ENCODE measurements around the gene LAG3.

Gene LAG3

DNA sequence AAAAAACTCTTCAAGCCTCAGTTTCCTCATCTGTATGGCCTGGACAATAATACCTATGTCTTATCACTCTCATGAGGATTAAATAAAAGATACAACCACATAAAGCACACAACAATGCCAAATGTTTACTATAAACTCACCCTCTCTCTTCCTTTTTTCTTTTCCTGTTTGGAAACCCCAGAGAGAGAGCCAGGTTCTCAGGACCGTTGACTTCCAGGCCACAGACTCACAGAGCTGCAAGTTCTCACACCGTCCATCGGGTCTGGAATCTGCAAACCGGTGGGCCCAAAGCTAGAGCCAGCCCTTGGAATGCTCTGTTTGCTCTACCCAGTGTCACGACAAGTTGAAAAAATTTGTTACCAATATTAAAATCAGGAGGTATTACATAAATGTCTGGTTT lies 12.4 kb downstream of the LAG3 start:
- H3K4me1 ChIP-seq (ENCODE audit: control insufficient read depth, insufficient read depth, low read length) = no peaks in the 10 kb centered on the region
- H3K4me2 ChIP-seq (ENCODE audit: low read length) = no peak overlapping the region
- no peak overlapping the region for H3K9ac ChIP-seq (ENCODE audit: low read depth, low read length)
- no peaks in the 10 kb centered on the region for H3K9me3 ChIP-seq (replicated peaks; ENCODE audit: low read length)
- no peaks in the 10 kb centered on the region for H3K27me3 ChIP-seq (ENCODE audit: control insufficient read depth, insufficient read depth, low read length)
- H3K36me3 ChIP-seq (ENCODE audit: insufficient read depth, low read length) = no peaks in the 10 kb centered on the region
- H3K4me3 ChIP-seq (ENCODE audit: low read length) = no peak overlapping the region

DNA sequence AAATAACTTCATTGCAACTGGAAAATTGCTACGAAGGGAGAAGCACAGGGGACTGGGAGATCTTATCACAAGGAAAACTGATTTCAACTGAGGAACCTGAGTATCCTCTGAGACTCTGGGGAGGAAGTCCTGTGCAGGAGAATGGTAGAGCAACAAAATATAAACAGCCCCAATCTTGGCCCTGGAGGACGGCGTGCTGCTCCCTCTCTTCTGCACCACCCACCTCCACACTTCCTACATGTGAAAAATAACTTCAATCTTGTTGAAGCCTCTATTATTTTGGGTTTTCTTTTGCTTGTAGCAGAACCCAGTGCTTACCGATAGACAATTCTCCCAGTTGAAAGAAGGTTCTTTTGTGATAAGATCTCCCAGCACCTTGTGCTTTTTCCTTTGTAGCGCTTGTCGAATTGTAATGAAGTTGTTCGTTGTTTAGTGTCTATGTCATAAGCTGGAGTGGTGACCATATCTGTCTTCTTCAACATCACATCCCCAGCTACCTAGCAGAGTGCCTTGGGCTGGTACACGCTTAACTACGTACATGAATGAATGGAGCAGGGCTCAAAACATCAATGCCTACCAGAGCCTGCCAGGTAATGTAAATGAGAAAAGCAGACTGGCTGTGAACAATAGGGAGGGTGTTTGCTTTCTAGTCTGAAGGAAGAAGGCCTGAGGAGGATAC lies 14.2 kb downstream of the LAG3 start:
- Histone ChIP-seq H3K4me1 (ENCODE audit: control insufficient read depth, insufficient read depth, low read length) (no peaks in the 10 kb centered on the region), H3K27me3 (ENCODE audit: control insufficient read depth, insufficient read depth, low read length) (no peaks in the 10 kb centered on the region), H3K9ac (ENCODE audit: low read depth, low read length) (no peak overlapping the region), H3K4me3 (ENCODE audit: low read length) (no peak overlapping the region), H3K4me2 (ENCODE audit: low read length) (no peak overlapping the region), H3K36me3 (ENCODE audit: insufficient read depth, low read length) (no peaks in the 10 kb centered on the region), H3K9me3 (replicated peaks; ENCODE audit: low read length) (no peaks in the 10 kb centered on the region)

DNA sequence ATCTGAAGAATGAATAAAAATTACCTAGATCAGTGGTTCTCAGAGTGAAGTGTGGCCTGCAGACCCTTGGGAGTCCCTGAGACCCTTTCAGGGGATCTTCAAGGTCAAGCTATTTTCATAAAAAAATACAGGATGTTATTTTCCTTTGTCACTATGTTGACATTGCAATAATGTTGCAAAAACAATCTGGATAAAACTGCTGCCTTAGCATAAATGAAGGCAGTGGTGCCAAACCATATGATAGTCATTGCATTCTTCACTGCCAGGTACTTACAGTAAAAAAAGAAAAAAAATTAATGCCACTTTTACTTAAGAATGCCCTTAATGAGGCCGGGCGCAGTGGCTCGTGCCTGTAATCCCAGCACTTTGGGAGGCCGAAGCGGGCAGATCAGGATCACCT lies 15.0 kb downstream of the LAG3 start:
- Histone ChIP-seq H3K4me1 (ENCODE audit: control insufficient read depth, insufficient read depth, low read length) (no peaks in the 10 kb centered on the region), H3K9ac (ENCODE audit: low read depth, low read length) (no peak overlapping the region), H3K27me3 (ENCODE audit: control insufficient read depth, insufficient read depth, low read length) (no peaks in the 10 kb centered on the region), H3K4me3 (ENCODE audit: low read length) (no peak overlapping the region), H3K4me2 (ENCODE audit: low read length) (no peak overlapping the region), H3K36me3 (ENCODE audit: insufficient read depth, low read length) (no peaks in the 10 kb centered on the region), H3K9me3 (replicated peaks; ENCODE audit: low read length) (no peaks in the 10 kb centered on the region)

DNA sequence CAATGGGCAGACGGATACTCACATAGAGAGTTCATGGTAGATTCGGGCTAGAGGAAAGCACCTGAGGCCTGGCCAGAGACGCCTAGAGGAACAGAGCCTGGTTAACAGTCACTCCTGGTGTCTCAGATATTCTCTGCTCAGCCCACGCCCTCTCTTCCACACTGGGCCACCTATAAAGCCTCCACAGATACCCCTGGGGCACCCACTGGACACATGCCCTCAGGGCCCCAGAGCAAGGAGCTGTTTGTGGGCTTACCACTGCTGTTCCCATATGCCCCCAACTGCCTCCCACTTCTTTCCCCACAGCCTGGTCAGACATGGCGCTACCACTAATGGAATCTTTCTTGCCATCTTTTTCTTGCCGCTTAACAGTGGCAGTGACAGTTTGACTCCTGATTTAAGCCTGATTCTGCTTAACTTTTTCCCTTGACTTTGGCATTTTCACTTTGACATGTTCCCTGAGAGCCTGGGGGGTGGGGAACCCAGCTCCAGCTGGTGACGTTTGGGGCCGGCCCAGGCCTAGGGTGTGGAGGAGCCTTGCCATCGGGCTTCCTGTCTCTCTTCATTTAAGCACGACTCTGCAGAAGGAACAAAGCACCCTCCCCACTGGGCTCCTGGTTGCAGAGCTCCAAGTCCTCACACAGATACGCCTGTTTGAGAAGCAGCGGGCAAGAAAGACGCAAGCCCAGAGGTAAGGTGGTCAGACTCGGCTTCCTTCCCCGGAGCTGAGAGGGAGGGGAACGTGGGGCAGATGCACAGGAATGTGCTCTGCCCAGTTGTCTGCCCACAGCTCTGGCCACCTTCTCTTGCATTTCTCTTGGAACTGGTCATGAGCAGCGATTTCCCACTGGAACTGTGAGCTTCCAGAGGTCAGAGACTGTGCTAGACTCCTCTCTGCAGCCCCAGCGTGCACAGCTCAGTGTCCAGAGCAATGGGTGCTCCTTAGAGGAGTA lies 16.9 kb downstream of the LAG3 start, which contains the start of gene CD4:
Gene CD4 (plus strand): TSS at position 557 of the 953 bp plus-strand sequence. CDS start 10,611 bp downstream, outside the sequence.
- H3K27me3 ChIP-seq (ENCODE audit: control insufficient read depth, insufficient read depth, low read length) = peaks cover 9% of the 10 kb centered on the region
- no peaks in the 10 kb centered on the region for H3K9me3 ChIP-seq (replicated peaks; ENCODE audit: low read length)
- no peak within 1 kb of the TSS for H3K4me2 ChIP-seq (ENCODE audit: low read length)
- H3K36me3 ChIP-seq (ENCODE audit: insufficient read depth, low read length) = no peaks in the 10 kb centered on the region
- no peaks in the 10 kb centered on the region for H3K4me1 ChIP-seq (ENCODE audit: control insufficient read depth, insufficient read depth, low read length)
- H3K9ac ChIP-seq (ENCODE audit: low read depth, low read length) = no peak within 1 kb of the TSS
- H3K4me3 ChIP-seq (ENCODE audit: low read length) = no peak within 1 kb of the TSS

DNA sequence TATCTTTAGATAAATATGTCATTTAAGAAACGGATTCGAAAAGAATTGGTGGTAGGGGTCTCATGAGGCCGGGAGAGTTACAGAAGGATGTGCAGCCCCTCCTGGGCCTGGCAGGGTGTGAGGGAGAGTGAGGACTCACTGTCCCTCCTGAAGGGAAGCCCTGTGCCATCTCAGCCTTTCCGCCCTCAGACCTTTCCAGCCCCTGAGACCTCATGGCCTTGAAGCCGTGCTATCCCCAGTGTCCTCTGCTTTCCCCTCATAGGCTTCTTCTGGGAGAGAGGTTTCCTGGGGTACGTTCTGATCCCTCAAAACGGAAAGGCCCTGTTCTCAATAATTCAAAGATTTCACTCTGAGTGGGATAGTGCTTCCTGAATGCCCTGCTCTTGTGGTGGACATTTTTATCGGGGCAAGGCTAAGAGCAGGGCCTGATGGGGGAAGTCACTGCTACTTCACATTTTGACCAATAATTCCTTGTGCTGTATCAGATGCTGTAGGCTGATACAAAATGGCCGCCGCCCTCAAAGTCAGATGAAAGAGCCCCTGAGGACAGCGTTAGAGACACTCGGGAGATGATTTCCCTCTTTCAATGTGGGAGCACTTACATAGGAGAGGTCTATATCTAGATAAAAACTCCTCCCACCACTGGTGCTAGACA lies 18.3 kb downstream of the LAG3 start:
- Histone ChIP-seq H3K36me3 (ENCODE audit: insufficient read depth, low read length) (no peaks in the 10 kb centered on the region), H3K27me3 (ENCODE audit: control insufficient read depth, insufficient read depth, low read length) (peaks cover 15% of the 10 kb centered on the region), H3K4me3 (ENCODE audit: low read length) (no peak overlapping the region), H3K4me2 (ENCODE audit: low read length) (no peak overlapping the region), H3K9ac (ENCODE audit: low read depth, low read length) (no peak overlapping the region), H3K9me3 (replicated peaks; ENCODE audit: low read length) (no peaks in the 10 kb centered on the region), H3K4me1 (ENCODE audit: control insufficient read depth, insufficient read depth, low read length) (no peaks in the 10 kb centered on the region)

DNA sequence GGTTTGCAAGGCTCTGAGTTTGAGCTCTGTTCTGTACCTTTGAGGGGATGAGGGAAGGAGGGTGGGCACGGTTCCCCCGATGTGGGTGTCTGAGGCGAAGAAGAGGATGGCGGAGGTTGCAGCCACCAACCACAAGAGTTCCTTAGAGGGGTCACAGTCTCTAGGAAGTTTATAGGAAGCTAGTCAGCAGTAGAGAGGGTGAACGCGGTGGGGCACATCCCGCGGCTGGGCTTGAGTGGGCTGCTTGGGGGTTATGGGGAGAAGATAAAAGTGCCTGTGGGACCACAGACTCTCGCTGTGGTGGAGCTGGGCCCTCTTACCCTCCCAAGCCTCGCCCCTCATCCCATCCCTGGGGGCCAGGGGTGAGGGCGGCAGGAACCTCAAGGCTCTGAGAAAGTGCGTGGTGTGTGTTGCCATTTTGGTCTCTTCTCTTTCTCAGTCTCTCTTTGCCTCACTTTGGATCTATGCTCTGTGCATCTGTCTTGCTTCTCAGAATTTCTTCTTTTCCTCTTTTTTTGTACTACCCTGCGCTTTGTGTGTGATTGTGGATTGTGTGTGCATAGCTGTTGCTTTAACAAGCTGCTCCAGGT lies 19.7 kb downstream of the LAG3 start:
- no peaks in the 10 kb centered on the region for H3K9me3 ChIP-seq (replicated peaks; ENCODE audit: low read length)
- no peaks in the 10 kb centered on the region for H3K36me3 ChIP-seq (ENCODE audit: insufficient read depth, low read length)
- peaks cover 29% of the 10 kb centered on the region for H3K27me3 ChIP-seq (ENCODE audit: control insufficient read depth, insufficient read depth, low read length)
- no peak overlapping the region for H3K4me2 ChIP-seq (ENCODE audit: low read length)
- no peak overlapping the region for H3K4me3 ChIP-seq (ENCODE audit: low read length)
- no peaks in the 10 kb centered on the region for H3K4me1 ChIP-seq (ENCODE audit: control insufficient read depth, insufficient read depth, low read length)
- no peak overlapping the region for H3K9ac ChIP-seq (ENCODE audit: low read depth, low read length)

DNA sequence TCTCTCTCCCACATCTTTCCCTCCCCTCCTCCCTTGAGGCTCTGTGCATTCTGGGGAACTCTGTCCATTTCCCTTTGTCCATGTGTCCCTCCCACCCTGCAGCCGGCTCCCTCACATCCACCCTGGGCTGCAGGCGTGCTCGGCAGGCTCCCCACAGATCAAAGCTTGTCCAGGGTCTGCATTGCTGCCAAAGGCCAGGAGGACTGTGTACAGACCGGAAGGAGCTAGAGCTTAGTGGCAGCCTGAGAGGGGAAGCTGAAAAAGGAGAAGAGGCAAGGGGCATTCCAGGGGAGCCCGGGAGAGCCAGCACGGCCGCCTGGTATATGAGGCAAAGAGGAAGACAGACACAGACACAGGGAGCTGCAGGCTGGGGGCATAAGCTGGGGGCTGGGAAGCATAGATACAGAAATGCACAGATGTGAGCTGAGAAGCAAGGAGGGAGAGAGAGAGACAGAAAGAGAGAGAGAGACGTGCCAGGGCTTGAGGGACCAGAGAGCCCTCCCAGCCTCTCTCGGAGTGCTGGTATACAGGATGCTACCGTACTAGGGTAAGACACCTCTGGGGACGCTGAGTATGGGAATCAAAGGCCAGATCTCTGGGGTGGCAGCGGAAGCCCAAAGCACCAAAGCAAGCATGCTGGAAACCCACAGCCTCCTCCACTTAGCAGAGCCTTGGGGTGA lies 20.3 kb downstream of the LAG3 start:
- no peak overlapping the region for H3K9ac ChIP-seq (ENCODE audit: low read depth, low read length)
- H3K4me1 ChIP-seq (ENCODE audit: control insufficient read depth, insufficient read depth, low read length) = no peaks in the 10 kb centered on the region
- H3K9me3 ChIP-seq (replicated peaks; ENCODE audit: low read length) = no peaks in the 10 kb centered on the region
- H3K4me3 ChIP-seq (ENCODE audit: low read length) = no peak overlapping the region
- no peak overlapping the region for H3K4me2 ChIP-seq (ENCODE audit: low read length)
- H3K27me3 ChIP-seq (ENCODE audit: control insufficient read depth, insufficient read depth, low read length) = peaks cover 32% of the 10 kb centered on the region
- no peaks in the 10 kb centered on the region for H3K36me3 ChIP-seq (ENCODE audit: insufficient read depth, low read length)

DNA sequence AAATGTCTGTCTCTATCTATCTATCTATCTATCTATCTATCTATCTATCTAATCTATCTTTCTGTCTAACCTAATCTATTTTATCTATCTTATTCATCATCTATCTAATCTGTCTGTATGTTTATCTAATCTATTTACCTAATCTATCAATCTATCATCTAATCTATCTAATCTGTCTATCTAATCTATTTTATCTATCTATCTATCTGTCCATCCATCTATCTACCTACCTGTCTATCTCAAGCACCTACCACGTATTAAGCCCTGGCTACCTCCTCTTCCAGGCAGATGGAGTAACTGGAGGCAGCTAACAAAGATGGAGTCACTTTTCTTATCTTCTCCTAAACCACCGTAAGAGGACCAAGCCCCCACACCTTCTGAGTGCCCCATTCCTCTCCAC lies 22.8 kb downstream of the LAG3 start:
- Histone ChIP-seq H3K9ac (ENCODE audit: low read depth, low read length) (no peak overlapping the region), H3K27me3 (ENCODE audit: control insufficient read depth, insufficient read depth, low read length) (peaks cover 32% of the 10 kb centered on the region), H3K4me2 (ENCODE audit: low read length) (no peak overlapping the region), H3K4me1 (ENCODE audit: control insufficient read depth, insufficient read depth, low read length) (no peaks in the 10 kb centered on the region), H3K36me3 (ENCODE audit: insufficient read depth, low read length) (no peaks in the 10 kb centered on the region), H3K4me3 (ENCODE audit: low read length) (no peak overlapping the region), H3K9me3 (replicated peaks; ENCODE audit: low read length) (no peaks in the 10 kb centered on the region)

DNA sequence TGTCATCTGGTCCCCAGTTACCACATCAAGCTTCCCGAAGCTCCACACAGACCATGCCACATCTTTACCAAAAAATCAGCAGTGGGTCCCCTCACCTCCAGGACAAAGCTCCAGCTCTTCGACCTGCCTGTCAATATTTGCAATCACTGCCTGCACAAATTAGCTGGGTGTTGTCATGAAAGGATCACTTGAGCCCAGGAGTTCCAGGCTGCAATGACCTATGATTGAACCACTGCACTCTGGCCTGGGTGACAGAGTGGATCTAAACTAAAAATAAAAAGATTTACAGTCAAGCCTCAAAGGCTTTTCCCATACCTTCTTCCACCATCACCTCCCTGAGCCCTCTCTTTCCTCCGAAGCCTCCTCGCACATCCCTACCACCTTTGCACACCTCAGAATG lies 24.3 kb downstream of the LAG3 start:
- H3K9ac ChIP-seq (ENCODE audit: low read depth, low read length) = no peak overlapping the region
- H3K9me3 ChIP-seq (replicated peaks; ENCODE audit: low read length) = no peaks in the 10 kb centered on the region
- peaks cover 32% of the 10 kb centered on the region for H3K27me3 ChIP-seq (ENCODE audit: control insufficient read depth, insufficient read depth, low read length)
- H3K4me3 ChIP-seq (ENCODE audit: low read length) = no peak overlapping the region
- H3K4me2 ChIP-seq (ENCODE audit: low read length) = no peak overlapping the region
- no peaks in the 10 kb centered on the region for H3K36me3 ChIP-seq (ENCODE audit: insufficient read depth, low read length)
- H3K4me1 ChIP-seq (ENCODE audit: control insufficient read depth, insufficient read depth, low read length) = no peaks in the 10 kb centered on the region

DNA sequence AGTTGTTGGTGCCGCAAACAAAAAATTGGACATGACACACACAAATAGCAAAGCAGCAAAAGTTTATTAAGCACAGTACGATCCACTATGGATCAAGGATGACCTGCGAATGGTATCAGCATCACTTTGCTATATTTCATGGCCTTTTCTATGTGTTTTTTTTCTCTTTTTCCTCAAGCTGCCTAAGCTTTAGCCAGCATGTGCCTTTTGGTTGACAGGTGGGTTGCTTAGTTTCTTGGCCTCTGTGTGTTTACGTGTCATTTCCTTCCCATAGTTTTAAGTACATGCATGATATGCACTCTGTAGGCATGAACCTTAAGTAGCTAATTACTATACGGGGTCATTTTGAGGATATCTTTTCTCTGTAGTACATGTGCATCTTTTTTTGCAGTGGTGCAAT lies 26.8 kb downstream of the LAG3 start:
- H3K36me3 ChIP-seq (ENCODE audit: insufficient read depth, low read length) = no peaks in the 10 kb centered on the region
- H3K4me3 ChIP-seq (ENCODE audit: low read length) = no peak overlapping the region
- H3K27me3 ChIP-seq (ENCODE audit: control insufficient read depth, insufficient read depth, low read length) = peaks cover 23% of the 10 kb centered on the region

DNA sequence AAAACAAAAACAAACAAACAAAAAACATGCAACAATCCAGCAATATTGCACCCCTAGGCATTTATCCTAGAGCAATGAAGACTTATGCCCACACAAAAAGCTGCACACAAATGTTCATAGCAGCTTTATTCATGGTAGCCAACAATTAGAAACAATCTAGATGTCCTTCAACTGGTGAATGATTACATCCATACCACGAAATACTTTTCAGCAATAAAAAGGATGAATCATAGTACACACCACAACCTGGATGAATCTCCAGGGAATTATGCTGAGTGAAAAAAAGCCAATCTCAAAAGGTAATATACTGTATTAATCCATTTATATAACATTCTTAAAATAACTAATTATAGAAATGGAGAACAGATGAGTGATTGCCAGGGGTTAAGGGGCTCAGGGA lies 34.9 kb downstream of the LAG3 start:
- Histone ChIP-seq H3K4me3 (ENCODE audit: low read length) (no peak overlapping the region), H3K36me3 (ENCODE audit: insufficient read depth, low read length) (no peaks in the 10 kb centered on the region), H3K27me3 (ENCODE audit: control insufficient read depth, insufficient read depth, low read length) (peaks cover 29% of the 10 kb centered on the region), H3K9me3 (replicated peaks; ENCODE audit: low read length) (no peaks in the 10 kb centered on the region), H3K4me1 (ENCODE audit: control insufficient read depth, insufficient read depth, low read length) (no peaks in the 10 kb centered on the region), H3K9ac (ENCODE audit: low read depth, low read length) (no peak overlapping the region), H3K4me2 (ENCODE audit: low read length) (no peak overlapping the region)

More for the DNA sequence above, 26.8 kb downstream of the LAG3 start:
- no peaks in the 10 kb centered on the region for H3K9me3 ChIP-seq (replicated peaks; ENCODE audit: low read length)
- H3K4me1 ChIP-seq (ENCODE audit: control insufficient read depth, insufficient read depth, low read length) = no peaks in the 10 kb centered on the region
- H3K9ac ChIP-seq (ENCODE audit: low read depth, low read length) = no peak overlapping the region
- no peak overlapping the region for H3K4me2 ChIP-seq (ENCODE audit: low read length)
